Glutamatergic neuron (in vitro differentiated cells): ENCODE results near the gene NCLN. TPM values are rescaled to one million over a fixed set of nuclear protein-coding genes. Genes with fewer than 3 reads are reported as not detected.

Source experiments
- DNase-seq: peaks from one replicate; pipeline ENCODE4 v3.0.0; 2022
- H3K27ac Mint-ChIP-seq: one replicate; pipeline ENCODE4 v1.8.0; 2020; ENCODE audit warnings: mild to moderate bottlenecking, mixed read lengths, inconsistent platforms; ENCODE audit not compliant: unreplicated experiment
- H3K27me3 Mint-ChIP-seq: one replicate; pipeline ENCODE4 v1.8.0; 2020; ENCODE audit warnings: mild to moderate bottlenecking, moderate library complexity, mixed read lengths, inconsistent platforms; ENCODE audit not compliant: unreplicated experiment
- H3K36me3 Mint-ChIP-seq: one replicate; pipeline ENCODE4 v1.8.0; 2020; ENCODE audit warnings: mild to moderate bottlenecking, mixed read lengths, inconsistent platforms; ENCODE audit not compliant: unreplicated experiment
- H3K4me1 Mint-ChIP-seq: one replicate; pipeline ENCODE4 v1.8.0; 2020; ENCODE audit warnings: mild to moderate bottlenecking, low read depth, mixed read lengths, inconsistent platforms; ENCODE audit not compliant: unreplicated experiment
- H3K4me3 Mint-ChIP-seq: one replicate; pipeline ENCODE4 v1.8.0; 2020; ENCODE audit warnings: mild to moderate bottlenecking, mixed read lengths, inconsistent platforms; ENCODE audit not compliant: unreplicated experiment
- H3K9me3 Mint-ChIP-seq: one replicate; pipeline ENCODE4 v1.8.0; 2020; ENCODE audit warnings: mild to moderate bottlenecking, moderate library complexity, mixed read lengths, inconsistent platforms; ENCODE audit not compliant: unreplicated experiment
- CTCF ChIP-seq: fragments of 200-600 bp; sonication (generic); IDR thresholded peaks from one replicate; pipeline ENCODE4 v1.5.0; 2021; ENCODE audit not compliant: partially characterized antibody, unreplicated experiment
- total RNA-seq: library from RNA; stranded (reverse); fragmentation: NEBNext Ultra II Directional; extraction: Animal tissue kit (Norgen Biotek cat#: 25700); gene quantifications from one replicate; pipeline ENCODE4 v1.2.1, GENCODE V29; 2021; ENCODE audit not compliant: unreplicated experiment

Gene NCLN
- total RNA-seq, 1 donor from 2014 or later: 54.4 TPM

- H3K27ac Mint-ChIP-seq: no peak overlapping the region
- peaks cover 5% of the 10 kb centered on the region for H3K27me3 Mint-ChIP-seq
- H3K4me3 Mint-ChIP-seq: no peak overlapping the region
- no peaks in the 10 kb centered on the region for H3K36me3 Mint-ChIP-seq
- no peaks in the 10 kb centered on the region for H3K9me3 Mint-ChIP-seq
- H3K4me1 Mint-ChIP-seq: peaks cover 2% of the 10 kb centered on the region
- TF ChIP-seq CTCF: no peak
- DNase-seq: no peak
These were observed 7.8 kb downstream of the NCLN start for GRCh38 chr19:3193256-3194105.

- DNase-seq: no peak
- Mint-ChIP-seq H3K27ac (no peak overlapping the region), H3K4me1 (peaks cover 2% of the 10 kb centered on the region), H3K36me3 (no peaks in the 10 kb centered on the region), H3K27me3 (peaks cover 1% of the 10 kb centered on the region), H3K4me3 (no peak overlapping the region), H3K9me3 (no peaks in the 10 kb centered on the region)
- no peak for TF ChIP-seq CTCF
These were observed 8.7 kb downstream of the NCLN start for GRCh38 chr19:3194106-3195087.

GRCh38 chr19:3196064-3196932 is 10.6 kb downstream of the NCLN start:
- Mint-ChIP-seq H3K9me3 (no peaks in the 10 kb centered on the region), H3K4me1 (no peaks in the 10 kb centered on the region), H3K27ac (no peak overlapping the region), H3K27me3 (peaks cover 1% of the 10 kb centered on the region), H3K36me3 (no peaks in the 10 kb centered on the region), H3K4me3 (no peak overlapping the region)
- TF ChIP-seq CTCF: no peak
- DNase-seq: no peak

GRCh38 chr19:3196933-3197205 is 11.1 kb downstream of the NCLN start:
- no peak overlapping the region for H3K27ac Mint-ChIP-seq

More at GRCh38 chr19:3196933-3197205, 11.1 kb downstream of the NCLN start:
- no peak overlapping the region for H3K4me3 Mint-ChIP-seq
- H3K4me1 Mint-ChIP-seq: no peaks in the 10 kb centered on the region
- H3K36me3 Mint-ChIP-seq: no peaks in the 10 kb centered on the region
- peaks cover 1% of the 10 kb centered on the region for H3K27me3 Mint-ChIP-seq
- no peak for DNase-seq
- H3K9me3 Mint-ChIP-seq: no peaks in the 10 kb centered on the region
- no peak for TF ChIP-seq CTCF
